Activated CD8-positive, alpha-beta memory T cell treated with anti-CD3 and anti-CD28 coated beads for 36 hours (primary cell): ENCODE results near the gene MVB12A. TPM values are rescaled to one million over a fixed set of nuclear protein-coding genes. Genes with fewer than 3 reads are reported as not detected.

Source experiments
- CTCF ChIA-PET: fragments of 350-600 bp; sonication (Branson Sonifier 250); formaldehyde crosslinking; loops from one replicate; lab custom pipeline; 2021; ENCODE audit warnings: antibody characterized with exemption; lab: Charles Lee
- POLR2A ChIA-PET: fragments of 350-600 bp; sonication (Branson Sonifier 250); formaldehyde crosslinking; loops from one replicate; lab custom pipeline; 2021; ENCODE audit warnings: antibody characterized with exemption; lab: Charles Lee
- total RNA-seq, 2 experiments: library from RNA; stranded (reverse); gene quantifications; one replicate each; pipeline ENCODE4 v1.2.3, GENCODE V29; 2021

MVB12A gene
- total RNA-seq, 2 experiments from 2014 or later: 36.1 to 38.2 TPM

- CTCF ChIA-PET: interaction anchor here (0.7 kb wide), 2 partner anchors 131 to 204 kb away, joined by 3 to 5 read pairs; no protein-coding TSS in a partner anchor
Observed at GRCh38 chr19:17401628-17402027, 18.2 kb upstream of the MVB12A start.

GRCh38 chr19:17402982-17403855 lies 16.6 kb upstream of the MVB12A start:
- POLR2A ChIA-PET: no interaction called here
- CTCF ChIA-PET: interaction anchor here (1.1 kb wide), 1 partner anchor 17 kb away, joined by 5 read pairs; no protein-coding TSS in a partner anchor

More at GRCh38 chr19:17401628-17402027, 18.2 kb upstream of the MVB12A start:
- POLR2A ChIA-PET: no interaction called here

- CTCF ChIA-PET: interaction anchor here (1.1 kb wide), 1 partner anchor 18 kb away, joined by 5 read pairs; no protein-coding TSS in a partner anchor
- POLR2A ChIA-PET: interaction anchor here (0.6 kb wide), 1 partner anchor 61 kb away, joined by 6 read pairs; no protein-coding TSS in a partner anchor
Observed at GRCh38 chr19:17404015-17404414, 15.8 kb upstream of the MVB12A start.

- POLR2A ChIA-PET: interaction anchor here (0.6 to 0.9 kb wide), 2 partner anchors 138 to 618 kb away, joined by 3 read pairs; no protein-coding TSS in a partner anchor
- CTCF ChIA-PET: interaction anchor here (1.0 to 2.1 kb wide), 5 partner anchors 13 to 91 kb away, joined by 3 to 8 read pairs (median 5); no protein-coding TSS in a partner anchor
Observed at GRCh38 chr19:17404621-17405249, 15.1 kb upstream of the MVB12A start.

- ChIA-PET CTCF (interaction anchor here (0.6 to 2.1 kb wide), 6 partner anchors 14 to 465 kb away, joined by 3 to 8 read pairs (median 4); no protein-coding TSS in a partner anchor), POLR2A (interaction anchor here (0.5 to 1.4 kb wide), 7 partner anchors 10 to 619 kb away, joined by 3 to 12 read pairs (median 3); partner anchors contain the start of gene MVB12A)
Observed at GRCh38 chr19:17405250-17406045, 14.4 kb upstream of the MVB12A start, which contains the start of gene BST2. Gene BST2, minus strand, starts transcription at chr19:17405630. Its CDS starts 55 bp downstream, at chr19:17405575.

- CTCF ChIA-PET: interaction anchor here (1.0 to 2.1 kb wide), 5 partner anchors 14 to 90 kb away, joined by 3 to 8 read pairs (median 5); no protein-coding TSS in a partner anchor
Observed at GRCh38 chr19:17406046-17406886, 13.6 kb upstream of the MVB12A start.

GRCh38 chr19:17406887-17407196 lies 13.0 kb upstream of the MVB12A start:
- POLR2A ChIA-PET: interaction anchor here (1.4 kb wide), 1 partner anchor 13 kb away, joined by 5 read pairs; the partner anchor contains the start of gene MVB12A

More at GRCh38 chr19:17406046-17406886, 13.6 kb upstream of the MVB12A start:
- POLR2A ChIA-PET: interaction anchor here (0.5 to 1.4 kb wide), 6 partner anchors 11 to 441 kb away, joined by 3 to 5 read pairs (median 4); partner anchors contain the start of gene MVB12A

GRCh38 chr19:17409990-17410389 lies 9.9 kb upstream of the MVB12A start:
- ChIA-PET POLR2A (no interaction called here), CTCF (no interaction called here)

More at GRCh38 chr19:17406887-17407196, 13.0 kb upstream of the MVB12A start:
- CTCF ChIA-PET: interaction anchor here (1.5 to 2.1 kb wide), 2 partner anchors 20 to 23 kb away, joined by 5 to 8 read pairs; no protein-coding TSS in a partner anchor

GRCh38 chr19:17411801-17412200 lies 8.0 kb upstream of the MVB12A start:
- ChIA-PET CTCF (interaction anchor here (1.0 kb wide), 1 partner anchor 12 kb away, joined by 5 read pairs; no protein-coding TSS in a partner anchor), POLR2A (no interaction called here)

- ChIA-PET POLR2A (no interaction called here), CTCF (no interaction called here)
Observed at GRCh38 chr19:17414097-17414496, 5.8 kb upstream of the MVB12A start.

- ChIA-PET CTCF (interaction anchor here (1.2 kb wide), 1 partner anchor 327 kb away, joined by 3 read pairs; no protein-coding TSS in a partner anchor), POLR2A (no interaction called here)
Observed at GRCh38 chr19:17415121-17415520, 4.7 kb upstream of the MVB12A start.

GRCh38 chr19:17418710-17419109 lies 1.1 kb upstream of the MVB12A start:
- ChIA-PET POLR2A (interaction anchor here (0.6 to 1.1 kb wide), 2 partner anchors 83 to 203 kb away, joined by 3 read pairs; partner anchors contain the start of gene USE1), CTCF (interaction anchor here (1.0 to 1.3 kb wide), 2 partner anchors 10 to 78 kb away, joined by 3 read pairs; no protein-coding TSS in a partner anchor)

GRCh38 chr19:17419154-17419620 lies 660 bp upstream of the MVB12A start:
- CTCF ChIA-PET: interaction anchor here (1.0 to 1.3 kb wide), 4 partner anchors 10 to 152 kb away, joined by 3 read pairs; partner anchors contain the start of gene BABAM1
- POLR2A ChIA-PET: interaction anchor here (0.5 to 1.1 kb wide), 6 partner anchors 11 to 204 kb away, joined by 3 to 5 read pairs (median 3); partner anchors contain the start of gene USE1

GRCh38 chr19:17420475-17420924 lies 653 bp downstream of the MVB12A start:
- CTCF ChIA-PET: no interaction called here
- POLR2A ChIA-PET: interaction anchor here (0.6 kb wide), 1 partner anchor 38 kb away, joined by 3 read pairs; no protein-coding TSS in a partner anchor

GRCh38 chr19:17421942-17422341 lies 2.1 kb downstream of the MVB12A start:
- CTCF ChIA-PET: no interaction called here
- POLR2A ChIA-PET: no interaction called here

- ChIA-PET POLR2A (no interaction called here), CTCF (interaction anchor here (1.2 kb wide), 1 partner anchor 72 kb away, joined by 3 read pairs; no protein-coding TSS in a partner anchor)
Observed at GRCh38 chr19:17423429-17424208, 3.8 kb downstream of the MVB12A start.
